T-helper 9 cell (primary cell): Measurements from ENCODE around the gene LBP.
"Not testable (repeated sequence)": the region's sequence is repeated elsewhere in the genome, so short reads cannot be mapped to it uniquely, and the experiment has no call there.

Experiments
- DNase-seq: peaks from one replicate; pipeline ENCODE4 v3.0.0-alpha.2; 2020

Gene LBP

DNA sequence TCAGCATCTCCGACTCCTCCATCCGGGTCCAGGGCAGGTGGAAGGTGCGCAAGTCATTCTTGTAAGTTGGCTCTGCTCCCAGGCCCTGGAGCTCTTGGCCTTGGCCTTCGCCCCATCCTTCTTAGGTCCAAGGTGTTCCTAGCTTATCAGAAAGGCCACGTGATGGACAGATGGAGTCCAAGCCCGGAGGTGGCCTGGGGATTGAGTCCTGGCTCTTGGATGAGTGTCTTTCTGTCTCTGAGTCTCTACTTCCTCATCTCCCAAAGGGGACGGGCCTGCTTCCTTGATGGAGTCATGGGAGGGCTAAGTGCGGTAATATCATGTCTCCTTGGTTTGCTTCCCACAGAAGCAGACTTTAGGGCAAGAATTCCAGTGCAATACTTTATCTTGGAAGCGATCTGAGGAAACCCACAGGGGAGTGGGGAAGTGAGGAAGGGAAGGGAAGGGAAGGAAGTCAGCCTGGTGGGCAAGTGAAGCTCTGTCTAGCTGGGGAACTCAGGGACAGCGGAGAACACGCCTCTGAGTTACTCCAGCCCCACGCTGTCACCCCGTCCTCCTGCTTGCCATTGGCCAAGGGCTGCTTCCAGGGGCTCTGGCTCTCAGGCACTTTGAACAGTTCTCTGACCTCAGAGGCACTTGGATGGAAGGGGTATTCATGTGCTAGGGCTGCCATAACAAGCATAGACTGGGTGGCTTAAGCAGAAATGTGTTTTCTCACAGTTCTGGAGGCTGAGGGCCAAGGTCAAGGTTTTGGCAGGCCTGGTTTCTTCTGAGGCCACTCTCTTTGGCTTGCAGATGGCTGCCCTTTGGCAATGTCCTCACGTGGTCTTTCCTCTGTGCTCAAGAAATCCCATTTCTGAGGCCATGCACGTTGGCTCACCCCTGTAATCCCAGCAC, 4.8 kb downstream of the LBP start:
- DNase-seq = no peak

DNA sequence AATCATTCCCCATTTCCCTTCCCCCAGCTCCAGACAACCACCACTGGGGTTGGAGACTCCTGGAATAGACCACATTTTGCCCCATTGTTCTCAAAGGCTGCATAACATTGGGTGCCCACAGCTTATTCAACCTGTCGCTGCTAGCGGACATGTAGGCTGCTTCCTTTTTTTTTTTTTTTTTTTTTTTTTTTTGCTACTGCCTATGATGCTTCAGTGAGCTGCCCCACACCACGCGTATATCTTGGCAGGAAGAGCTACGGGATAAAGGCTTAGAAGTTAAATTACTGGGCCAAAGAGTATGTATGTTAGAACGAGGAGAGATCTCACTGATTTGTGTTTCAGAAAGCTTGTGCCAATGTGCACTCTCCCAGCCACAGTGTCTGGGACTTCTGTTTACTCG, 7.0 kb downstream of the LBP start:
- no peak for DNase-seq

DNA sequence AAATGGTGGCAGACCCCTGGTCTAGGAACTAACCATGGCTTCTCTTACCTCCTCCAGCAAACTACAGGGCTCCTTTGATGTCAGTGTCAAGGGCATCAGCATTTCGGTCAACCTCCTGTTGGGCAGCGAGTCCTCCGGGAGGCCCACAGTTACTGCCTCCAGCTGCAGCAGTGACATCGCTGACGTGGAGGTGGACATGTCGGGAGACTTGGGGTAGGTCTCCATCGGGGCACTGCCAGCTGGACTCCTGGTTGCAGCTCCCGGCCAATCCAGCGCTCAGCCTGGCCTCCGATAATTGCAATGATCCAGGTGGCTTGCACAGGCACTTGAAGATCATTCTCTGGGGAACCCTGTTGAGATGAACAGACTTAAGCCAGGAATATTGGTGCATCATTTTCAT, 7.9 kb downstream of the LBP start:
- no peak for DNase-seq

DNA sequence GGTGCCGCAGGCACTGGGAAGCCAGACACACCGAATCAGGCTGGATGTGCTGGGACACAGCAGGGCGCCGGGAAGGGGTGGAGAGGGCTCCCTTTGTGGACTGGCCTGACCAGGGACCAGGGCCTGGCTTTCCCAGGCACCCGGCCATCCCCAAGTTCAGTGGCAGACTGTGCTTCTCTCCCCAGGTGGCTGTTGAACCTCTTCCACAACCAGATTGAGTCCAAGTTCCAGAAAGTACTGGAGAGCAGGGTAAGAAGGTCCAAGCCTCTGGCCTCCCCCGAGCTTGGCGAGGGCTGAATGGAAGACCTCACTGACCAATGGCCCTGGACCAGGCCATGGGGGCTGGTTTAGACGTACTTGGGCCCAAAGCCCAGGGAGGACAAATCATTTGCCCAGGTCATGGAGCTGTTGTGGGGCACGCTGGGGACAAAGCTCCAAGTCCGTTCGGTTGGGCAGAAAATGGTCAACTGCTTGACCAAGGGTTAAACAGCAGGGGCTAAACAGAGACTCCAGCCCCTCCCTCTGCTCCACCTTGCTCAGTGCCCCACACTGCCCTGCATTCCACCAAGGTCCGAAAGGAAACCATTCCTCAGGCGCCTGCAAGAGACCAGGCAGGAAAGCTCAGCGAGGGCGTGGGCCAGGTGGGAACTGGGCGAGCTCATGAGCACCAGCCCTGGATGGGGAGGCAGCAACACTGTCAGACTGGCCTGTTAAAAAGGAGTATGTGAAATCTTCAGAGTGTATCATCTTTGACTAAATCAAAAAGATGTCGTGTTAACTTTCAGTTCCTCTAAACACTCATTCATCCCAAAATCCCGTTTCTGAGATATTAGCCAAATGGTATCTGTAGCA, 9.1 kb downstream of the LBP start:
- no peak for DNase-seq

DNA sequence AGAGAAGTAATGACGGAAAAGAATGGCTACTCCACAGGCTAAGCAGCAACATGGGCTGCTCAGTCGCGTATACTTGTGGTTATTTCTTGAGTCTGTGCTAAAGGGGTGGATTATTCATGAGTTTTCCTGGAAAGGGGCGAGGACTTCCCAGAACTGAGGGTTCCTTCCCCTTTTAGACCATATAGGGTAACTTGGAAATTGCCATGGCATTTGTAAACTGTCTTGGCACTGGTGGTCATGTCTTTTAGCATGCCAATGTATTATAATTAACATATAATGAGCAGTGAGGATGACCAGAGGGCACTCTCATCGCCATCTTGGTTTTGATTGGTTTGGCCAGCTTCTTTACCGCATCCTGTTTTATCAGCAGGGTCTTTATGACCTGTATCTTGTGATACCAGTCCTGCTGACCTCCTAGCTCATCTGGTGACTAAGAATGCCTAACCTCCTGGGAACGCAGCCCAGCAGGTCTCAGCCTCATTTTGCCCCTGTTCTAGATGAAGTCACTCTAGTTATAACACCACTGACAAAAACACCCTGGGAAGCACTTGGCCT, 11.4 kb downstream of the LBP start:
- no peak for DNase-seq

DNA sequence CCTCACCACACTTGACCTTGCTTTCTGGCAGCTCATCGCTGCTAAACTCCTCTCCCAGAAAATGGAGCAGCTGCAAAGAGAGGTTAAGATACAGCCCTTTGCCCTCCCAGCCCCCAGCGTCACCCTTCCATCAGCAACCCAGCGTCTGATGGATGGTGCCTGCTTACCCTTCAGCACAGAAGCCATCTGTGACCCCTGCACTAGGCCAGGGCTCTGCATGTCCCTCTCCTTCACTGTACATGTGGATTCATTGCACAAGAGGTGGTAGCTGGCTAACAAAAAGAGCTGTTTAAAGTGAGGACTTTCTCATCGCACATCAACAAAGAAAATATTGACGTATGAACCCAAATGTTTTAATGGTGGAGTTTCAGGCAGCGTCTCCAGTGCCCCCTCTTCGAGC, 12.3 kb downstream of the LBP start:
- DNase-seq = no peak

DNA sequence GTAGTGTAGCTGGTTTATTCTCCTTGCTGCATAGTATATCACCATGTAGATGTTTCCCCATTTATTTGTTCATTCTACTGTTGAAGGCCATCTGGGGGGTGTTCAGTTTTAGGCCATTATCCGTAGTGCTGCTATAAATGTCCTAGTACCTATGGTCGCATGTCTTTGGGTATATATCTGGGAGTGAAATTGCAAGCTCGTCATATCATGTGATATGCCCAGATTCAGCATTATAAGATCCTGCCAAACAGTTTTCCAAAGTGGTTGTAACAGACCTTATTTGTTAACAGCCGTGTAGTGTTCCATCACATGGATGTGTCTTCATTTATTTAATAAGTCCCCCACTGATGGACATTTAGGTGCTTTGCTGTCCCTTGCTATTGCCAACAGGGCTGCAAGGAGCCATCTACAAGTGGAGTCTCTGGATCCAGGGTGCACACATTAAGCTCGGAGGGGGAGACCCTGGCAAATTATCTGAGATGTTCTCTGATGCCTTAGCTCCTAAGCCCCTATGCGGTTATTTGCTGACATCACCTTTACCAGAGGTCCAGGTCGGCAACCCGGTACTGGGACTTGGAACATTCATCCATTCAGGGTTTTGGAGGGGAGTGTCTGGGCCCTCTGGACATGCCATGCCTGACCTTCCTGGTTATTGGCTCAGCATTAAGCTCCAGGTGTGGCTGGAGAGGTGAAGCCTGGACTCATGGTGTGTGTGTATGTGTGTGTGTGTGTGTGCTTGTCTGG, 16.9 kb downstream of the LBP start:
- no peak for DNase-seq

DNA sequence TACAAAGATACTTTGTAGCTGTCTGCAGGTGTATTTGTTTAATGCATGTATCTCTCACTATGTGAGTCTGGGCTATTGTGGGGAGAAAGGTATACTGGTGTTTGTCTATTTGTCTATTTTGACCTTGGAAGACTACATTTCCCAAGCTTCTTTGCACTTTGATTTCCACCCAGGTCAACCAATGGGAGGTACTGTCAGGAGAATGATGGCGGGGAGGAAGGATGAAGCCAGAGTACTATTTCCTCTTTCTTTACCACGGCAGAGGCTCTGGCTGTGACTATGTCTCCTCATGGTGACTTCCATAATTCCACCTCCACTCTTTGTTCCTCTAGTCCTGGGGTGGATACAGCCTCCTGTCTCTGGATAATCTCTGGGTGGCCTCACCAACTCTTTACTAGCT, 23.1 kb downstream of the LBP start:
- no peak for DNase-seq

DNA sequence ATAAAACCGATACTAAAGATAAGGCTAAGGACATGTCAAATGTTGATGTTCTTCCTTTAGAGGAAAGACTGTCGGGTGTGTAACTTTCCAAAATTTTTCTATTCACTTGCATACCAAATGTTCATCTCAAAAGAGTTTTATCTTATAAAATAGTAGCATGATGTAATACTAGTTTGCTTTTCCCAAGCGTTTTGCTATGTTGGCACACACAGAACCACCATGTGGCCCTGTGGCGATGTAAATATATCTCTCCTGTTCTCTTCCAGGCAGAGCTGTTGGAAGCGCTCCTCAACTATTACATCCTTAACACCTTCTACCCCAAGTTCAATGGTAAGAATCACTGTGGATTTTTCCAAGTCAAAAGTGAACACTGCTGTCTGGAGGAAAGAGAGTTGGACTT, 26.5 kb downstream of the LBP start:
- no peak for DNase-seq

DNA sequence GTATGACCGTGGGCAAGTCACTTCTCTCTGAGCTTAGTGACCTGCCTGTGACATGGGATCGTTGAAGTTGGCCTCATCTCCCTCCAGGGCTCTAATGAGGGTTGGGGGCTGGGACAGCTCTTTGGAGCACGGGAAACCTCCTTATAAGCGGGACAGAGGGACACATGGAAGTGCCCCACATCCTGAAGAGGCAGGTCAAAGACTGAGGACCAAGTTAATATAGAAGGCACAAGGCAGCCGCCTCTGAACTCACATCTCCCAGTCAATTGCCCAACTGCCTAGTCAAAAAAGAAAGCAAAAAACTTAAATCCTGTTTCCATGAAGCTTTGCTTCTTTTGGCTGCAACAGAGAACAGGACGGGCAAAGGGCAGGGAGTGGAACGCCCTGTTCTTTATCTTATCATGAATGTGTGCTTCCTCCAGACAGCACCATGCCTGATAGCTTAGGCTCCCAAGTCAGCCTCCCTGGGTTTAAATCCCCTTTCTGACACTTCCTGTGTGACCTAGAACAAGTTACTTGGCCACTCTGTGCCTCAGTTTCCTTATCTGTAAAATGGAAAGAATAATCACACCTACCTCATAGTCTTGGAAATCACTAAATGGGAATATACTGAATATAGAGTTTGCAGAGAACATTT, 27.1 kb downstream of the LBP start:
- DNase-seq = no peak

DNA sequence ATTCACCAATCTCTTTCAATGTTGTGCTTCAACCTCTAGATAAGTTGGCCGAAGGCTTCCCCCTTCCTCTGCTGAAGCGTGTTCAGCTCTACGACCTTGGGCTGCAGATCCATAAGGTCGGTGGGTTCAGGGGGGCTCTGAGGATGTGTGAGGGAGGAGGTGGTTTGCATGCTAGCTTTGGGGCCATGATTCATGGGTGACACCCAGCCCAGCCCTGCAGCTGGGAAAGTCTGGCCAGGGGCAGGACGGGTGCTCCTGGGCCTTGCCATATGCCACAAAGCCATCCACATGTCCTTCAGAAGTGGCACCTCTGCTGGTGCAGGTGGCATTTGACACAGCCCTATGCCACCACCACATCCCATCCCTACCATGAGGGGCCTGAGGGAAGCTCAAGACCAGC, 27.6 kb downstream of the LBP start:
- DNase-seq = no peak

DNA sequence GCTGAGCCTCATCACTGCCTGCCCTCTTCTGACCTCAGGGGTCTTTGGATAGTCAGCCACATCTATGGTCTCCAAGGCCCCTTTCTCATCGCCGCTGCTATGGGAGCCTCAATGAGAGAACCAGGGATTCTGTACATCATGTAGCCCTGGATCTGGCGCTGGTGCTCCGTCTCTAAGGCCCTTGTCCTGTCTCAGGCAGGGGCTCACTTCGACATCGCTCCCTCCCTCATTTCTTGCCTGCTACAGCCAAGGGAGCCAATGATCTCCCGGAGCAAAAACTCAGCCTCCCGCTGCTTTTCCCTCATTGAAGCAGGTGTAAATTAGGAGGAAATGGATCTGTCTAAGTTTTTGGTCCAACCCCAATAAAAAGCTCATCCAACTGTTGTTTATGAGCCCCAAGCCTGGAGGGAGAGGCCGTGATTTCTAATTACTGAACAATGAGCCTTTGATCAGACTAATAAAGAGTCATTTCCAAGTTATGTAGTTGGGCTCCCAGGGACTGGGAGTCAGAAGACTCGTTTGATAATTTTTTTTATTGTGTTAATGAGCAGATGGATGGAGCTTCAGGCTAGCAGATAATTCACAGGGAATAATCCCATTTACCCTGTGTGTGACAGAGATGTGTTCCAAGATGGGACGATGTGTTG, 30.9 kb downstream of the LBP start:
- no peak for DNase-seq

DNA sequence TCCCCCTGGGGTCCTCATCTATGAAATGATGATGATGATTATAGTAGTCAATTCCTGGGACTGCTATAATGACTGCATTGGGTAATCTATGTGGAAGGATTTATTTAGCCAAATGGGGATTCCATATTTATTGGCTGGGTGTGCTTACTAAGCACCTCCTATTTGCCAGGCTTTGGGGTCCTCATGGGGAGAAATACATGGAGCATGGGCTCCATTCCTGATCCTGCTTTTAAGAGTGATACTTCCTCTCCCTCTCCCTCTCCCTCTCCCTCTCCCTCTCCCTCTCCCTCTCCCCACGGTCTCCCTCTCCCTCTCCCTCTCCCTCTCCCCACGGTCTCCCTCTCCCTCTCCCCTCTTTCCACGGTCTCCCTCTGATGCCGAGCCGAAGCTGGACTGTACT, 31.6 kb downstream of the LBP start:
- not testable (repeated sequence) for DNase-seq

DNA sequence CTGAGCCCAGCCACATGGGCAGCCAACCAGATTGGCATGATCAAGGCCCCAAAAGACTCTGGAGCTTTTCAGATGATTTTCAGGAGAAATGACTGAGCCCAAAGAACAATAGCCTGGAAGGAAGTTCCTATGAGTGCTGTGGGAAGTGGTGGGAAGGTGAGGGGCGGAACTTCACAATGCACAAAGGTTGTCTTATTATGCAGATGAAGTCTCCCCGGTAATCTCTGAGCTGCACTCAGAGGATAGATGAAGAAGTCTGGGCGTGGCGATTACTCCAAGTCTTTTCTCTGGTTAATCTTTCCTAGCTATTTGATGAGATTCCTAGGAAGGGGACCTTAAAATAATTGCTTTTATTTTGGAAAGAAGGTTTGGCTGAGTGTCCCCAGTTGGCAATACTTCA, 36.9 kb downstream of the LBP start:
- no peak for DNase-seq

DNA sequence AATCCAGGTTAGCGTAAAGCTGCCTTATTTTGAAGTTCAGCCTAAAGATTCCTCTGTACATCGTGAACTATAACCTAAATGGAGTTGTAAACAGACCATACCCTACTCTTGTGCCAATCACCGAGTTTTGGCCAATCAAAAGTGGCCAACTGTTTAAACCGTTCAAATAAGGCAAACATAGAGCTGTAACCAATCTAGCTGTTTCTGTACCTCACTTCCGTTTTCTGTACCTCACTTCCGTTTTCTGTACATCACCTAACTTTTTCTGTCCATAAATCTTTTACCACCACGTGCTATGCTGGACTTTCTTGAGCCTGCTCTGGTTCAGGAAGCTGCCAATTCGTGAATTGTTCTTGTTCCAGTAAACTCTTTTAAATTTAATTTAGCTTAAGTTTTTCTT, 39.7 kb downstream of the LBP start:
- no peak for DNase-seq

DNA sequence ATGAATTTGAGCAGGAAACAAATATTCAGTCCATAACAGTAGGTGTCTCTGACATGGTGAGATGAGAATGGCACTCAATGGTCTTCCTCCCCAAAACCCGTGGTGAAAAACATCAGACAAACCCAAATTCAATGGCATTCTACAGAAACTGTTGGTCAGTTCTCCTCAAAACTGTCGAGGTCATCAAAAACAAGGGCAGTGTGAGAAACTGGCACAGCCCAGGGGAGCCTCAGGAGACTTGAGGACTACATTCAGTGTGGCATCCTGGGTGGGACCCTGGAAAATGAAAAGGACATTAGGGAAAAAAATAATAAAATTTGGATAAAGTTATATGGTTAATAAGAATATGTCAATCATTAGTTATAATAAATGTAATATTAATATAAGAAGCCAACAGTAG, 40.6 kb downstream of the LBP start:
- DNase-seq = no peak

DNA sequence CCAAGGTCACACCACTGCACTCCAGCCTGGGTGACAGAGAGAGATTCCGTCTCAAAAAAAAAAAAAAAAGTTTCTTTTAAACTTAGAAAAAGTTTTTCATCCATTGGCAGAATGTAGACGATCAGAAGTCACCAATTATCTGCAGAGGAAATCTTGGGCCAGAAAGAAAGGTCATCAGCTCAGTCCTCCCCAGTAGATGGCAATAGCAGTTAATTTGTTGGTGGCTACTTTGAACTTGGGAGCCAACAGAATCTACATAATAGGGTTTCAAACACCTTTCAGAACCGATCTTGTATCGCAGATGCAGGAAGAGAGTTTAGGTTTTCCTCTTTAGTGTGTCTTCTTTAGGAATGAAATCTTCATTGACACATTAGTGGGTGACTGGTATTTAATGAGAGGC, 41.7 kb downstream of the LBP start:
- DNase-seq = no peak

DNA sequence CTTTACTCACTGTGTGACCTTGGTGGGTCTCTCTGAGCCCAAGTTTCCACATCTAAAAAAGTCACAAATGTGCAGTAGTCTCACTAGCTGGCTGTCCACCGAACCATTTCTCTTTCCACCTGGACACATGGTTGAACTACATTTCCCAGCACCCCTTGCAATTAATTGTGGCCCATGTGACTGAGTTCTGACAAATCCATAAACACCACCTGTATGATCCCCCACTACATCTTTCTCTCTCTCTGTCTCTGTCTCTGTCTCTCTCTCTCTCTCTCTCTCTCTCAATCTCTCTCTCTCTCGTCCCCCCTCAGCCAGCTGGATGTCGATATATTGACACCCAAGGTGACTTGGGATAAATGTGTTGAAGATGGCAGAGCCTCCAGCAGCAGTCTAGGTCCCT, 46.1 kb downstream of the LBP start:
- no peak for DNase-seq

DNA sequence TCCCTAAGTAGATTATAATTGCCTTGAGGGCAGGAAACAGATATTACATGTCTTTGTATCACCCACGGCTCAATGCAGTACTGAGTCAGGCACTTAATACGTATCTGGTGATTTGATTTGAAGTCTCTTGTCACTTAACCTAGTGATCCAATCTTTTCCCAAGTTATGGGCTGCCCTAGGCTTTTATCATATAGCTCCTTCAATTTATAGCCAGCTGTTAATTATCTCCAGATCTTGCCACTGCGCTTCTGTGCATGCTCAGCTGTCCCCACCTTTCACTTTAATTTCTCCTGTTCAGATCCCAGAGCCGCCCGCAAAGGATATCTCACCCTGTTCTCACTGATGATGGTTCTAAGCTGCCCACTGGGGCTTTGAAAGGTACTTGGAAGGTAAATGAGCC, 47.0 kb downstream of the LBP start:
- no peak for DNase-seq

DNA sequence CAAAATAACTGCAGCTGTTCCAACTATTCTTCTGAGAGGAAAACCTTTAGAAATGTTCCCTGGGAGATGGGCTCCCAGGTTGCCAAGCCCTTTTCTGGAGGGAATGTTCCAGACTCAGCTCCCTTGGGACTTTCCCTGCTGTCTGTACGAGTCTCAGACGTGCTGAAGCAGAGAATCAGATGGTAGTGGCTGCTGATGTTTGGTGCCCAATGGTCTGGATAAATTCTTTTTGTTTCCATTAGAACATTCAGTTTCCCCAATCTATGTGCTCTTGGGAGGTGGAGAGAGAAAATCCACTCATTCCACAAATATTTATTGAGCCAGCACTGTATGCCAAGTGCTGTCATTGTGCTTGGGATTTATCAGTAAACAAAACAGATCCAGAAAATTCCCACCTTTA, 48.9 kb downstream of the LBP start:
- DNase-seq = no peak

DNA sequence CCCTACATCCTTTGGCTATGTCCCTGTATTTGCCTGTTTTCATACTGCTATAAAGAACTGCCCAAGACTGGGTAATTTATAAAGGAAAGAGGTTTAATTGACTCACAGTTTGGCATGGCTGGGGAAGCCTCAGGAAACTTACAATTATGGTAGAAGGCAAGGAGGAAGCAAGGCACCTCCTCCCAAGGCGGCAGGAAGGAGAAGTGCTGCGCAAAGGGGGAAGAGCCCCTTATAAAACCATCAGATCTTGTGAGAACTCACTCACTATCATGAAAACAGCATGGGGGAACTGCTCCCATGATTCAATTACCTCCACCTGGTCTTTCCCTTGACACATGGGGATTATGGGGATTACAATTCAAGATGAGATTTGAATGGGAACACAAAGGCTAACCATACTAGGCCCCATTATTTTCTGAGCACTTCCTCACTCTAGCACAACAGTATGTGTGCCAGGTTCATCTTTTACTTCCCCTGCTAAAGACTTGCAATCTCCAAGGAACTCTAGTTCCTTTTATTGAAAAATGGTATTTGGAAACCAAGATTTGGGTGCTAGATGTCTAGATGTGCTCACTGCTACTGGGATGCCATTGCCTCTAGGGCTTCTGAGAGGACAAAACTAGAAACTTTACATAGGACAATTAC, 49.6 kb downstream of the LBP start:
- DNase-seq = not testable (repeated sequence)

DNA sequence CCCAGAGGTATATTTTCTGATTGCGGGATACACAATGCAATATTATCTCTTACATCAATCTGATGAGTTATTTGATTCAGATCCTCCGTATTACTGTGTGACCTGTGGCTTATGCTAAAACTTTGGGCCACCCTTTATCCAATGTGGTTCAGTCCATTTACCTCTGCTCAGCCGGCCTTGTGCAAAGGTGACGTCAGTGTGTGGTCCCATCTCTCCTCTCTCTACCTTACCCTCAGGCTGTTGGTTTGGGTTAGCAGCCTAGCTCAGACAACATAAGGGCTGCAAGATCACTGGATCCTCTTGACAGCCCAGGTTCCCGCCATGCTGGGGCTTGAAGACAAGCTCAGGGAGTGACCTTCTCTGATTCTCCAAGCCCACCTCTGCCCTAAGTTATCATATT, 55.8 kb downstream of the LBP start:
- no peak for DNase-seq
